HepG2 (cell line): ENCODE measurements around the gene TMED6. TPM values are rescaled to one million over a fixed set of nuclear protein-coding genes. Genes with fewer than 3 reads are reported as not detected.

ENCODE experiments used
- ATAC-seq: fragments of 200-7000 bp; cut with Tn5 transposase; 3 replicates; pipeline ENCODE4 v1.9.1; 2020; ENCODE audit warnings: mild to moderate bottlenecking, moderate library complexity
- BruUV-seq: library from RNA; stranded (reverse); fragments of 400-500 nt; replicated peaks from 2 replicates; lab custom pipeline; 2021; lab: Mats Ljungman, UMichigan
- CTCF ChIA-PET: fragments of 300-600 bp; formaldehyde crosslinking; extraction: SDS; loops from one replicate; lab custom pipeline; 2021; ENCODE audit warnings: low total read pairs, inconsistent platforms, low intra/inter-chr PET ratio; lab: Yijun Ruan, JAX
- POLR2A ChIA-PET: fragments of 350-600 bp; sonication (Branson Sonifier 250); formaldehyde crosslinking; loops from one replicate; lab custom pipeline; 2020; ENCODE audit warnings: antibody characterized with exemption, inconsistent platforms; lab: Yijun Ruan, JAX
- DNase-seq: peaks from one replicate; pipeline ENCODE4 v3.0.0-alpha.2; 2015; ENCODE audit warnings: low spot score
- FAIRE-seq: peaks from 3 replicates; lab custom pipeline; 2011; peaks lifted over from hg19 to GRCh38; lab: Jason Lieb, UNC
- H2AFZ ChIP-seq: one replicate; pipeline ENCODE4 v1.6.1; 2011; ENCODE audit warnings: low read length, inconsistent platforms
- H3K27ac ChIP-seq: fragments of 300-600 bp; 3 replicates; pipeline ENCODE4 v1.8.0; 2011; ENCODE audit warnings: mixed run types, mild to moderate bottlenecking, mixed read lengths, low read length, inconsistent platforms; ENCODE audit not compliant: insufficient read depth; ENCODE audit errors: extremely low read length
- H3K27me3 ChIP-seq, 2 experiments: fragments of 200-600 bp in 1 of 2; 2 replicates in 1 of 2; 3 replicates in 1 of 2; pipeline versions ENCODE4 v1.6.0 to v1.8.0; 2011; ENCODE audit warnings: low read length in 2 of 2, mild to moderate bottlenecking in 2 of 2, moderate library complexity in 2 of 2, inconsistent platforms in 1 of 2; ENCODE audit not compliant: insufficient read depth in 2 of 2, control insufficient read depth in 1 of 2
- H3K36me3 ChIP-seq, 2 experiments: fragments of 200-600 bp in 1 of 2; replicated peaks in 1 of 2; 2 replicates in 1 of 2; 3 replicates in 1 of 2; pipeline versions ENCODE4 v1.5.1 to v1.8.0; 2011; ENCODE audit warnings: low read length in 2 of 2, inconsistent platforms in 1 of 2; ENCODE audit not compliant: insufficient read depth in 2 of 2, control insufficient read depth in 1 of 2
- H3K4me1 ChIP-seq: 2 replicates; pipeline ENCODE4 v1.5.1; 2012; ENCODE audit warnings: low read length, inconsistent platforms; ENCODE audit not compliant: insufficient read depth
- H3K4me2 ChIP-seq: 2 replicates; pipeline ENCODE4 v1.6.0; 2011; ENCODE audit warnings: low read depth, low read length, inconsistent platforms
- H3K4me3 ChIP-seq, 3 experiments: fragments of 200-600 bp in 1 of 3; sonication (generic), shearing (Covaris generic) in 1 of 3; replicated peaks in 1 of 3; 2 replicates each; pipeline ENCODE4 v1.5.1; 2011 to 2016; ENCODE audit warnings: low read length in 3 of 3, inconsistent platforms in 2 of 3, low read depth in 2 of 3, mild to moderate bottlenecking in 2 of 3, control low read depth in 1 of 3, mixed read lengths in 1 of 3; ENCODE audit not compliant: insufficient read depth in 1 of 3
- H3K79me2 ChIP-seq: one replicate; pipeline ENCODE4 v1.6.1; 2011; ENCODE audit warnings: low read length, inconsistent platforms; ENCODE audit not compliant: insufficient read depth
- H3K9ac ChIP-seq: 2 replicates; pipeline ENCODE4 v1.6.0; 2011; ENCODE audit warnings: mild to moderate bottlenecking, low read depth, low read length, inconsistent platforms; ENCODE audit not compliant: insufficient read depth
- H3K9me3 ChIP-seq: 2 replicates; pipeline ENCODE4 v1.5.1; 2012; ENCODE audit warnings: mild to moderate bottlenecking, low read length
- H4K20me1 ChIP-seq: 2 replicates; pipeline ENCODE4 v1.6.0; 2011; ENCODE audit warnings: inconsistent platforms, mild to moderate bottlenecking, low read length, moderate library complexity; ENCODE audit not compliant: insufficient read depth
- NBN ChIP-seq: fragments of 450-650 bp; conservative IDR thresholded peaks from 2 replicates; pipeline ENCODE4 v1.6.1; 2017
- RXRA ChIP-seq: sonication (generic); formaldehyde crosslinking; IDR thresholded peaks from 2 replicates; pipeline ENCODE4 v1.5.1; 2020; ENCODE audit warnings: missing genetic modification reagents
- SKIL ChIP-seq: sonication (generic); formaldehyde crosslinking; IDR thresholded peaks from 2 replicates; pipeline ENCODE4 v1.8.0; 2022; ENCODE audit warnings: missing genetic modification reagents, mild to moderate bottlenecking, moderate library complexity, borderline replicate concordance
- ZBTB46 ChIP-seq: sonication (generic); formaldehyde crosslinking; IDR thresholded peaks from 2 replicates; pipeline ENCODE4 v1.4.0; 2020; ENCODE audit warnings: mild to moderate bottlenecking, missing genetic modification reagents, borderline replicate concordance
- ZNF121 ChIP-seq: sonication (generic); formaldehyde crosslinking; IDR thresholded peaks from 2 replicates; pipeline ENCODE4 v1.5.0; 2020; ENCODE audit warnings: mild to moderate bottlenecking, missing genetic modification reagents
- ZNF34 ChIP-seq: sonication (generic); formaldehyde crosslinking; IDR thresholded peaks from 2 replicates; pipeline ENCODE4 v1.4.0; 2020; ENCODE audit warnings: mild to moderate bottlenecking, missing genetic modification reagents, borderline replicate concordance
- ZNF777 ChIP-seq: sonication (generic); formaldehyde crosslinking; IDR thresholded peaks from 2 replicates; pipeline ENCODE4 v1.4.0; 2020; ENCODE audit warnings: missing genetic modification reagents
- ZNF839 ChIP-seq: sonication (generic); formaldehyde crosslinking; IDR thresholded peaks from 2 replicates; pipeline ENCODE4 v1.4.0; 2020; ENCODE audit warnings: missing genetic modification reagents, mild to moderate bottlenecking, borderline replicate concordance
- in situ Hi-C: cut with HindIII; loops from 2 replicates; pipeline ENCODE4 v1.10.0; 2017; ENCODE audit warnings: low pct_unique_long_range_greater_than_20kb; ENCODE audit not compliant: extremely low pct_ligation_motif_present
- intact Hi-C: fragments of 100-400 bp; cut with micrococcal nuclease; formaldehyde crosslinking; loops from one replicate; pipeline ENCODE4 v1.10.0; 2022; ENCODE audit not compliant: unreplicated experiment
- polyA plus RNA-seq, 8 experiments: library from polyadenylated mRNA; depleted of rRNA in 3 of 8; stranded (reverse) in 7 of 8; unstranded in 1 of 8; fragments of >200 nt; fragmentation: Illumina TruSeq in 4 of 8; extraction: Trizol in 4 of 8; gene quantifications; 2 replicates each; pipeline versions ENCODE4 v1.2.1 to v1.2.3, GENCODE V29; 2011 to 2016; ENCODE audit warnings: low read depth in 4 of 8, missing spikeins in 1 of 8, mixed read lengths in 1 of 8; ENCODE audit not compliant: insufficient read depth in 1 of 8
- total RNA-seq, 5 experiments: library from RNA; depleted of rRNA; stranded (reverse); fragments of >200 nt; fragmentation: Illumina TruSeq; extraction: Trizol; gene quantifications; 2 replicates each; pipeline ENCODE4 v1.2.3, GENCODE V29; 2016; ENCODE audit warnings: low read depth in 1 of 5

The TMED6 gene
- total and polyA plus RNA-seq, 2 of the 13 experiments (the other 11 are each of a cell fraction or from before 2014, with no cell fraction given): 9.8 to 14.4 TPM

- Histone ChIP-seq H3K27ac (peak overlapping the region; percentile 95), H3K4me3 (peak overlapping the region in 1 of 3 experiments; percentile 63; a peak in 1 of 6 replicates)
- no peak for DNase-seq
- no peak for ATAC-seq
- POLR2A ChIA-PET: interaction anchor here (1.0 to 3.9 kb wide), 22 partner anchors 9 to 366 kb away, joined by 3 to 60 read pairs (median 6); partner anchors contain the start of genes CYB5B, NFAT5, NOB1 and NQO1
- in situ Hi-C loops: loop anchor here (5.0 to 10.0 kb wide), 2 partner anchors 71 to 169 kb away; partner anchors contain the start of gene NFAT5
- no peak for FAIRE-seq
- TF ChIP-seq SKIL (CRISPR knock-in tag) (no peak), ZNF34 (no peak), RXRA (CRISPR knock-in tag) (no peak), ZNF121 (CRISPR knock-in tag) (peak; percentile 96), ZBTB46 (CRISPR knock-in tag) (0 out of 2 replicates have a peak, but pooled peaks have one; percentile 35), ZNF777 (0 out of 2 replicates have a peak, but pooled peaks have one; percentile 9), ZNF839 (no peak), NBN (no peak)
- TF ChIP-seq, all 625 proteins: peak for 3
- H3K27me3 ChIP-seq: no peaks in the 10 kb centered on the region
- H4K20me1 ChIP-seq: no peaks in the 10 kb centered on the region
- BruUV-seq: no TSS peak
- peak overlapping the region; percentile 38 for H2AFZ ChIP-seq
- H3K4me2 ChIP-seq: peak overlapping the region; percentile 78
- peaks cover 6% of the 10 kb centered on the region for H3K79me2 ChIP-seq
- intact Hi-C loops: loop anchor here (1.0 to 5.0 kb wide), 3 partner anchors 171 to 358 kb away; partner anchors contain the start of gene NOB1
- H3K9ac ChIP-seq: peak overlapping the region; percentile 78
- peaks cover 65% of the 10 kb centered on the region for H3K4me1 ChIP-seq
- CTCF ChIA-PET: interaction anchor here (1.1 kb wide), 2 partner anchors 69 to 314 kb away, joined by 3 to 5 read pairs; no protein-coding TSS in a partner anchor
- H3K9me3 ChIP-seq: no peaks in the 10 kb centered on the region
- H3K36me3 ChIP-seq: no peaks in the 10 kb centered on the region
Observed at GRCh38 chr16:69395859-69396186, 44.2 kb upstream of the TMED6 start.
